ENCODE results near the gene SHB.
"Not testable (repeated sequence)": the region's sequence is repeated elsewhere in the genome, so short reads cannot be mapped to it uniquely, and the experiment has no call there.

SHB gene

GRCh38 chr9:37918665-37919170 is 150.3 kb downstream of the SHB start:
- DNase-seq (ENCODE audit: low read depth in 2 of 2) = no peak

GRCh38 chr9:37917801-37918664 is 151.0 kb downstream of the SHB start:
- DNase-seq (ENCODE audit: low read depth in 2 of 2) = no peak

- DNase-seq (ENCODE audit: low read depth in 2 of 2) = no peak
Observed at GRCh38 chr9:37917313-37917731, 151.7 kb downstream of the SHB start.

GRCh38 chr9:37916471-37917312 is 152.3 kb downstream of the SHB start:
- no peak for DNase-seq (ENCODE audit: low read depth in 2 of 2)

GRCh38 chr9:37915911-37916470 is 153.0 kb downstream of the SHB start:
- no peak for DNase-seq (ENCODE audit: low read depth in 2 of 2)

- DNase-seq (ENCODE audit: low read depth in 2 of 2) = no peak
Observed at GRCh38 chr9:37914701-37915358, 154.2 kb downstream of the SHB start.

GRCh38 chr9:37914154-37914551 is 154.9 kb downstream of the SHB start:
- no peak for DNase-seq (ENCODE audit: low read depth in 2 of 2)

- DNase-seq (ENCODE audit: low read depth in 2 of 2) = peak; percentile 75 to 78
Observed at GRCh38 chr9:37913480-37914153, 155.4 kb downstream of the SHB start.

GRCh38 chr9:37911271-37911681 is 157.8 kb downstream of the SHB start:
- DNase-seq (ENCODE audit: low read depth in 2 of 2) = no peak

- DNase-seq (ENCODE audit: low read depth in 2 of 2) = no peak
Observed at GRCh38 chr9:37910271-37910670, 158.8 kb downstream of the SHB start.

- not testable (repeated sequence) for DNase-seq (ENCODE audit: low read depth in 2 of 2)
Observed at GRCh38 chr9:37909836-37910235, 159.2 kb downstream of the SHB start.

GRCh38 chr9:37909326-37909725 is 159.7 kb downstream of the SHB start:
- DNase-seq (ENCODE audit: low read depth in 2 of 2) = no peak

- no peak for DNase-seq (ENCODE audit: low read depth in 2 of 2)
Observed at GRCh38 chr9:37908698-37909186, 160.3 kb downstream of the SHB start.

- DNase-seq (ENCODE audit: low read depth in 2 of 2) = no peak
Observed at GRCh38 chr9:37908283-37908682, 160.7 kb downstream of the SHB start.

- no peak for DNase-seq (ENCODE audit: low read depth in 2 of 2)
Observed at GRCh38 chr9:37906312-37907239, 162.5 kb downstream of the SHB start.

GRCh38 chr9:37905776-37906175 is 163.3 kb downstream of the SHB start:
- DNase-seq (ENCODE audit: low read depth in 2 of 2) = no peak

GRCh38 chr9:37905131-37905505 is 163.9 kb downstream of the SHB start:
- no peak for DNase-seq (ENCODE audit: low read depth in 2 of 2)

- no peak for DNase-seq (ENCODE audit: low read depth in 2 of 2)
Observed at GRCh38 chr9:37904445-37905130, 164.4 kb downstream of the SHB start.

Data from activated CD4-positive, alpha-beta T cell treated with anti-CD3 and anti-CD28 coated beads for 24 hours (primary cell).